GM13976 (cell line): Measurements from ENCODE around the gene PRRC2A.

Experiments used
- DNase-seq: peaks from one replicate; pipeline ENCODE4 v3.0.0; 2012; ENCODE audit warnings: low spot score
- in situ Hi-C: fragments of 300-500 bp; cut with MboI; formaldehyde crosslinking; loops from one replicate; pipeline ENCODE4 v1.12.0; 2022; ENCODE audit warnings: low sequenced_read_pairs, mixed read lengths, inconsistent platforms; ENCODE audit not compliant: unreplicated experiment
- TF ChIP-seq, protein P1 (sequence below): IDR thresholded peaks from 2 replicates; pipeline ENCODE4 v1.5.1; 2012; ENCODE audit warnings: borderline replicate concordance, mild to moderate bottlenecking; ENCODE audit not compliant: insufficient read depth; ENCODE audit errors: extremely low read depth, missing control alignments, control extremely low read depth

Gene PRRC2A

GRCh38 chr6:31592396-31592771, 28.1 kb upstream of the PRRC2A start:
- TF ChIP-seq, protein P1, sequence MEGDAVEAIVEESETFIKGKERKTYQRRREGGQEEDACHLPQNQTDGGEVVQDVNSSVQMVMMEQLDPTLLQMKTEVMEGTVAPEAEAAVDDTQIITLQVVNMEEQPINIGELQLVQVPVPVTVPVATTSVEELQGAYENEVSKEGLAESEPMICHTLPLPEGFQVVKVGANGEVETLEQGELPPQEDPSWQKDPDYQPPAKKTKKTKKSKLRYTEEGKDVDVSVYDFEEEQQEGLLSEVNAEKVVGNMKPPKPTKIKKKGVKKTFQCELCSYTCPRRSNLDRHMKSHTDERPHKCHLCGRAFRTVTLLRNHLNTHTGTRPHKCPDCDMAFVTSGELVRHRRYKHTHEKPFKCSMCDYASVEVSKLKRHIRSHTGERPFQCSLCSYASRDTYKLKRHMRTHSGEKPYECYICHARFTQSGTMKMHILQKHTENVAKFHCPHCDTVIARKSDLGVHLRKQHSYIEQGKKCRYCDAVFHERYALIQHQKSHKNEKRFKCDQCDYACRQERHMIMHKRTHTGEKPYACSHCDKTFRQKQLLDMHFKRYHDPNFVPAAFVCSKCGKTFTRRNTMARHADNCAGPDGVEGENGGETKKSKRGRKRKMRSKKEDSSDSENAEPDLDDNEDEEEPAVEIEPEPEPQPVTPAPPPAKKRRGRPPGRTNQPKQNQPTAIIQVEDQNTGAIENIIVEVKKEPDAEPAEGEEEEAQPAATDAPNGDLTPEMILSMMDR: no peak
- in situ Hi-C loops: loop anchor here (10.0 kb wide), 1 partner anchor 98 kb away; the partner anchor contains the start of gene MICB
- DNase-seq: no peak

- in situ Hi-C loops: loop anchor here (5.0 to 10.0 kb wide), 2 partner anchors 50 to 102 kb away; partner anchors contain the start of genes ATP6V1G2, MICB and NFKBIL1
- DNase-seq: no peak
- TF ChIP-seq, protein P1: no peak
Measured at GRCh38 chr6:31597006-31597405, 23.5 kb upstream of the PRRC2A start.

GRCh38 chr6:31607317-31607716, 13.2 kb upstream of the PRRC2A start:
- TF ChIP-seq, protein P1: no peak
- in situ Hi-C loops: no loop called here
- no peak for DNase-seq

- in situ Hi-C loops: no loop called here
- TF ChIP-seq, protein P1: no peak
- DNase-seq: no peak
Measured at GRCh38 chr6:31609519-31610406, 10.8 kb upstream of the PRRC2A start.

GRCh38 chr6:31610968-31611367, 9.5 kb upstream of the PRRC2A start:
- TF ChIP-seq, protein P1: no peak
- in situ Hi-C loops: no loop called here
- DNase-seq: no peak

GRCh38 chr6:31614075-31614619, 6.4 kb upstream of the PRRC2A start:
- TF ChIP-seq, protein P1: no peak
- peak; percentile 75 for DNase-seq
- in situ Hi-C loops: no loop called here
